ENCODE data around the gene MS4A2.

MS4A2 gene

GRCh38 chr11:60119710-60120109 lies 31.2 kb downstream of the MS4A2 start:
- Histone ChIP-seq H3K9me2 (replicated peaks; ENCODE audit: low read depth, low read length) (no peaks in the 10 kb centered on the region), H3K27me3 (ENCODE audit: insufficient read depth, low read length, poor library complexity, severe bottlenecking) (no peaks in the 10 kb centered on the region), H3K4me2 (ENCODE audit: low read depth, low read length, poor library complexity, severe bottlenecking) (no peak overlapping the region), H3K4me3 (ENCODE audit: low read length, poor library complexity, severe bottlenecking) (no peak overlapping the region), H3F3A (ENCODE audit: low read depth) (no peaks in the 10 kb centered on the region), H2AFZ (ENCODE audit: low read length) (no peak overlapping the region), H3K9me3 (ENCODE audit: insufficient read depth, low read depth, low read length) (no peaks in the 10 kb centered on the region), H3K9ac (ENCODE audit: low read depth, low read length, poor library complexity, severe bottlenecking) (no peak overlapping the region), H3K4me1 (ENCODE audit: insufficient read depth, low read length, poor library complexity, severe bottlenecking) (no peaks in the 10 kb centered on the region), H3K36me3 (ENCODE audit: insufficient read depth, low read length) (no peaks in the 10 kb centered on the region), H4K20me1 (ENCODE audit: insufficient read depth, low read length, poor library complexity, severe bottlenecking) (no peaks in the 10 kb centered on the region), H3K79me2 (ENCODE audit: insufficient read depth, low read length) (no peaks in the 10 kb centered on the region)
- TF ChIP-seq, protein P1, sequence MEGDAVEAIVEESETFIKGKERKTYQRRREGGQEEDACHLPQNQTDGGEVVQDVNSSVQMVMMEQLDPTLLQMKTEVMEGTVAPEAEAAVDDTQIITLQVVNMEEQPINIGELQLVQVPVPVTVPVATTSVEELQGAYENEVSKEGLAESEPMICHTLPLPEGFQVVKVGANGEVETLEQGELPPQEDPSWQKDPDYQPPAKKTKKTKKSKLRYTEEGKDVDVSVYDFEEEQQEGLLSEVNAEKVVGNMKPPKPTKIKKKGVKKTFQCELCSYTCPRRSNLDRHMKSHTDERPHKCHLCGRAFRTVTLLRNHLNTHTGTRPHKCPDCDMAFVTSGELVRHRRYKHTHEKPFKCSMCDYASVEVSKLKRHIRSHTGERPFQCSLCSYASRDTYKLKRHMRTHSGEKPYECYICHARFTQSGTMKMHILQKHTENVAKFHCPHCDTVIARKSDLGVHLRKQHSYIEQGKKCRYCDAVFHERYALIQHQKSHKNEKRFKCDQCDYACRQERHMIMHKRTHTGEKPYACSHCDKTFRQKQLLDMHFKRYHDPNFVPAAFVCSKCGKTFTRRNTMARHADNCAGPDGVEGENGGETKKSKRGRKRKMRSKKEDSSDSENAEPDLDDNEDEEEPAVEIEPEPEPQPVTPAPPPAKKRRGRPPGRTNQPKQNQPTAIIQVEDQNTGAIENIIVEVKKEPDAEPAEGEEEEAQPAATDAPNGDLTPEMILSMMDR (conservative IDR thresholded peaks at IDR 0.05; ENCODE audit: low read length): no peak
- no peak for TF ChIP-seq EZH2phosphoT487 (IDR thresholded peaks at IDR 0.05; ENCODE audit: borderline replicate concordance)

GRCh38 chr11:60121264-60121663 lies 32.8 kb downstream of the MS4A2 start:
- Histone ChIP-seq H3K9me3 (ENCODE audit: insufficient read depth, low read depth, low read length) (no peaks in the 10 kb centered on the region), H3K4me1 (ENCODE audit: insufficient read depth, low read length, poor library complexity, severe bottlenecking) (no peaks in the 10 kb centered on the region), H3K79me2 (ENCODE audit: insufficient read depth, low read length) (no peaks in the 10 kb centered on the region), H3F3A (ENCODE audit: low read depth) (no peaks in the 10 kb centered on the region), H3K4me3 (ENCODE audit: low read length, poor library complexity, severe bottlenecking) (no peak overlapping the region), H3K36me3 (ENCODE audit: insufficient read depth, low read length) (no peaks in the 10 kb centered on the region), H4K20me1 (ENCODE audit: insufficient read depth, low read length, poor library complexity, severe bottlenecking) (no peaks in the 10 kb centered on the region), H3K9ac (ENCODE audit: low read depth, low read length, poor library complexity, severe bottlenecking) (no peak overlapping the region), H3K4me2 (ENCODE audit: low read depth, low read length, poor library complexity, severe bottlenecking) (no peak overlapping the region), H3K27me3 (ENCODE audit: insufficient read depth, low read length, poor library complexity, severe bottlenecking) (no peaks in the 10 kb centered on the region), H3K9me2 (replicated peaks; ENCODE audit: low read depth, low read length) (no peaks in the 10 kb centered on the region), H2AFZ (ENCODE audit: low read length) (no peak overlapping the region)
- TF ChIP-seq EZH2phosphoT487 (IDR thresholded peaks at IDR 0.05; ENCODE audit: borderline replicate concordance): no peak
- TF ChIP-seq, protein P1 (conservative IDR thresholded peaks at IDR 0.05; ENCODE audit: low read length): no peak

DNA sequence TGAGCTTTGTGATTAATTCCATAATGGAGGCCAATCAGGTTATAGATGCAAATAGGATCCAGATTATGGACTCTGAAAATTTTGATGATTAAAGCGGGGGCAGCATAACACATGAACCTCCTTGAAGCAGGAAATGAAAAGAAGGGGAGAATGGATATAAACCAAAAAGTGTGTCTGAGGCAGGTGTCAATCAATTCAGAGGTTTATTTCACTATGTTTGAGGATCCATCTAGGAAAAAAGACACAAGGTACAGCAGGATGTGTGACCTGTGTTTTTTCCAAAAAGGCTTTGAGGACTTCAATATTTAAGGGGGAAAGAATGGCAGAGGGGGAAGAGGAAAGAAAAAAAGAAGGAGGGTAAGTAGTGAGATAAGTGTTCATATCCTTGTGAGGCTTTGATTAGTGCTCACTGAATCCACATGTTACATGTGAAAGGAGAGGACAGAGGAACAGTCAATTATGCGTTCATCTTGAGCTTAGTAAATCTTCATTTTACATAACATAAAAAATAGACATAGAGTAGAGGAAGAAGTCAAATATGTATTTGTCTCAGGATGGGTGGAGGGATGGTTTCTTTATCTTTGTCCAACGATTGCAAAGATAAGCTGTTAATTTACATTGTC lies 34.1 kb downstream of the MS4A2 start:
- H3K4me1 ChIP-seq (ENCODE audit: insufficient read depth, low read length, poor library complexity, severe bottlenecking): no peaks in the 10 kb centered on the region
- H3K79me2 ChIP-seq (ENCODE audit: insufficient read depth, low read length): no peaks in the 10 kb centered on the region

More for the DNA sequence above, 34.1 kb downstream of the MS4A2 start:
- H3K4me3 ChIP-seq (ENCODE audit: low read length, poor library complexity, severe bottlenecking): no peak overlapping the region
- H3K36me3 ChIP-seq (ENCODE audit: insufficient read depth, low read length): no peaks in the 10 kb centered on the region
- H3K9me3 ChIP-seq (ENCODE audit: insufficient read depth, low read depth, low read length): no peaks in the 10 kb centered on the region
- TF ChIP-seq EZH2phosphoT487 (IDR thresholded peaks at IDR 0.05; ENCODE audit: borderline replicate concordance): no peak
- TF ChIP-seq, protein P1 (conservative IDR thresholded peaks at IDR 0.05; ENCODE audit: low read length): no peak
- no peaks in the 10 kb centered on the region for H3K9me2 ChIP-seq (replicated peaks; ENCODE audit: low read depth, low read length)
- H3K27me3 ChIP-seq (ENCODE audit: insufficient read depth, low read length, poor library complexity, severe bottlenecking): no peaks in the 10 kb centered on the region
- no peaks in the 10 kb centered on the region for H3F3A ChIP-seq (ENCODE audit: low read depth)
- no peaks in the 10 kb centered on the region for H4K20me1 ChIP-seq (ENCODE audit: insufficient read depth, low read length, poor library complexity, severe bottlenecking)
- H3K9ac ChIP-seq (ENCODE audit: low read depth, low read length, poor library complexity, severe bottlenecking): no peak overlapping the region
- H2AFZ ChIP-seq (ENCODE audit: low read length): no peak overlapping the region
- no peak overlapping the region for H3K4me2 ChIP-seq (ENCODE audit: low read depth, low read length, poor library complexity, severe bottlenecking)
